Lower lobe of right lung (tissue), 2 donors: ENCODE results near the gene PRDM16. TPM values are rescaled to one million over a fixed set of nuclear protein-coding genes. Genes with fewer than 3 reads are reported as not detected.

Source experiments
- ATAC-seq, 2 donors: fragments of 200-7000 bp; cut with Tn5 transposase; one replicate each; pipeline ENCODE4 v1.9.1; 2020 to 2022; ENCODE audit warnings: mild to moderate bottlenecking in 2 of 2, moderate library complexity in 2 of 2
- DNase-seq: peaks from one replicate; pipeline ENCODE4 v3.0.0-alpha.2; 2020
- H3K27ac ChIP-seq: fragments of 200-600 bp; one replicate; pipeline ENCODE4 v1.8.0; 2022
- H3K27me3 ChIP-seq: fragments of 200-600 bp; one replicate; pipeline ENCODE4 v1.8.0; 2022; ENCODE audit warnings: low read depth
- H3K36me3 ChIP-seq: fragments of 200-600 bp; one replicate; pipeline ENCODE4 v1.8.0; 2022; ENCODE audit warnings: mild to moderate bottlenecking
- H3K4me1 ChIP-seq: fragments of 200-600 bp; one replicate; pipeline ENCODE4 v1.8.0; 2022
- H3K4me3 ChIP-seq: fragments of 200-600 bp; one replicate; pipeline ENCODE4 v1.8.0; 2022; ENCODE audit warnings: mild to moderate bottlenecking
- H3K9me3 ChIP-seq: fragments of 200-600 bp; one replicate; pipeline ENCODE4 v1.8.0; 2022
- intact Hi-C: fragments of 100-400 bp; cut with DNase I; formaldehyde crosslinking; loops from one replicate; pipeline ENCODE4 v1.11.0; 2022
- total RNA-seq: library from RNA; stranded (reverse); fragmentation: NEBNext Ultra II Directional; extraction: Animal tissue kit (Norgen Biotek cat#: 25700); gene quantifications from one replicate; pipeline ENCODE4 v1.2.1, GENCODE V29; 2021
- TF ChIP-seq, protein P1 (sequence below): fragments of 200-600 bp; IDR thresholded peaks from one replicate; pipeline ENCODE4 v1.8.0; 2022; ENCODE audit warnings: antibody characterized with exemption, mild to moderate bottlenecking
- donor health status: DM: no; HTN: yes; CAD: no; lungs with severe emphysema.

The PRDM16 gene
- total RNA-seq, 1 donor from 2014 or later: 19.2 TPM

DNA sequence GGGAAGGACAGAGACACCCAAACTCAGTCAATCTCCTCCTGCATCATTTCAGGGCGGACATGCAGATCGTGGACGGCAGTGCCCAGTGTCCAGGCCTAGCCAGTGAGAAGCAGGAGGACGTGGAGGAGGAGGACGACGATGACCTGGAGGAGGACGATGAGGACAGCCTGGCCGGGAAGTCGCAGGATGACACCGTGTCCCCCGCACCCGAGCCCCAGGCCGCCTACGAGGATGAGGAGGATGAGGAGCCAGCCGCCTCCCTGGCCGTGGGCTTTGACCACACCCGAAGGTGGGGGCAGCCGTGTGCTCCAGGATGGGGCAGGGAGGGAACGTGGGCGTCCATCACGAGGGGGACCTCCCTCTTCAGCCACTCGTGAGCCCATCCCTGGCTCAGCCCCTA lies 361.8 kb downstream of the PRDM16 start:
- DNase-seq: no peak
- H3K36me3 ChIP-seq: no peaks in the 10 kb centered on the region
- no peak overlapping the region for H3K27ac ChIP-seq
- H3K27me3 ChIP-seq: no peaks in the 10 kb centered on the region
- no peaks in the 10 kb centered on the region for H3K4me1 ChIP-seq
- H3K4me3 ChIP-seq: no peak overlapping the region
- TF ChIP-seq, protein P1, sequence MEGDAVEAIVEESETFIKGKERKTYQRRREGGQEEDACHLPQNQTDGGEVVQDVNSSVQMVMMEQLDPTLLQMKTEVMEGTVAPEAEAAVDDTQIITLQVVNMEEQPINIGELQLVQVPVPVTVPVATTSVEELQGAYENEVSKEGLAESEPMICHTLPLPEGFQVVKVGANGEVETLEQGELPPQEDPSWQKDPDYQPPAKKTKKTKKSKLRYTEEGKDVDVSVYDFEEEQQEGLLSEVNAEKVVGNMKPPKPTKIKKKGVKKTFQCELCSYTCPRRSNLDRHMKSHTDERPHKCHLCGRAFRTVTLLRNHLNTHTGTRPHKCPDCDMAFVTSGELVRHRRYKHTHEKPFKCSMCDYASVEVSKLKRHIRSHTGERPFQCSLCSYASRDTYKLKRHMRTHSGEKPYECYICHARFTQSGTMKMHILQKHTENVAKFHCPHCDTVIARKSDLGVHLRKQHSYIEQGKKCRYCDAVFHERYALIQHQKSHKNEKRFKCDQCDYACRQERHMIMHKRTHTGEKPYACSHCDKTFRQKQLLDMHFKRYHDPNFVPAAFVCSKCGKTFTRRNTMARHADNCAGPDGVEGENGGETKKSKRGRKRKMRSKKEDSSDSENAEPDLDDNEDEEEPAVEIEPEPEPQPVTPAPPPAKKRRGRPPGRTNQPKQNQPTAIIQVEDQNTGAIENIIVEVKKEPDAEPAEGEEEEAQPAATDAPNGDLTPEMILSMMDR: no peak
- intact Hi-C loops: no loop called here
- ATAC-seq: no peak
- H3K9me3 ChIP-seq: no peaks in the 10 kb centered on the region

DNA sequence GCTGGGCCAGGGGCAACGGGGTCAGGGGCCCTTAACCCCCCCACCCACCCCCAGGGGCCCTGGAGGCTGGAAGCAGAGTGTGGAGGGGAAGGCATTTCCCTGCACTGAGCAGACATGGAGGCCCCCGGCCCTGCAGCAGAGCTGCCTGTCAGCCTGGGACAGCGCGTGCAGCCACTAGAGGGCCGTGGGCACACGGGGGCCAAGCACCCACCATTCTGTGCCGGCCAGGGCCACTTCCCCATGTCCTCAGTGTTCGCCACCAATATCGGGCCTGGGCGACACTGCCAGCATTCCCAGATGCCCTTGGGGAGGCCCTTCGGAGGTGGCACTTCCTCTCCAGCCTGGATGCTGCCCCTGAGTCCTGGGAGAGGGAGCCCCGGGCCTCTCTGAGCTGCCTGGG lies 362.3 kb downstream of the PRDM16 start:
- DNase-seq (no peak), ATAC-seq (no peak)
- no peak overlapping the region for H3K27ac ChIP-seq
- H3K9me3 ChIP-seq: no peaks in the 10 kb centered on the region
- no peak overlapping the region for H3K4me3 ChIP-seq
- no peaks in the 10 kb centered on the region for H3K4me1 ChIP-seq
- H3K27me3 ChIP-seq: no peaks in the 10 kb centered on the region
- TF ChIP-seq, protein P1: no peak
- no peaks in the 10 kb centered on the region for H3K36me3 ChIP-seq
- intact Hi-C loops: no loop called here

- H3K4me1 ChIP-seq: no peaks in the 10 kb centered on the region
- DNase-seq (no peak), ATAC-seq (no peak)
- H3K4me3 ChIP-seq: no peak overlapping the region
- H3K27me3 ChIP-seq: no peaks in the 10 kb centered on the region
- H3K36me3 ChIP-seq: no peaks in the 10 kb centered on the region
- no peaks in the 10 kb centered on the region for H3K9me3 ChIP-seq
- intact Hi-C loops: no loop called here
- H3K27ac ChIP-seq: no peak overlapping the region
- TF ChIP-seq, protein P1: no peak
Measured at GRCh38 chr1:3431686-3432085, 362.7 kb downstream of the PRDM16 start.

- DNase-seq: peak; percentile 27
- TF ChIP-seq, protein P1: no peak
- Histone ChIP-seq H3K27ac (no peak overlapping the region), H3K4me3 (no peak overlapping the region), H3K9me3 (no peaks in the 10 kb centered on the region), H3K4me1 (no peaks in the 10 kb centered on the region), H3K36me3 (no peaks in the 10 kb centered on the region), H3K27me3 (no peaks in the 10 kb centered on the region)
- intact Hi-C loops: no loop called here
- ATAC-seq: no peak
Measured at GRCh38 chr1:3432306-3432705, 363.3 kb downstream of the PRDM16 start.

- no peak for ATAC-seq
- Histone ChIP-seq H3K4me3 (no peak overlapping the region), H3K36me3 (no peaks in the 10 kb centered on the region), H3K4me1 (no peaks in the 10 kb centered on the region), H3K27me3 (no peaks in the 10 kb centered on the region), H3K27ac (no peak overlapping the region), H3K9me3 (no peaks in the 10 kb centered on the region)
- TF ChIP-seq, protein P1: no peak
- intact Hi-C loops: no loop called here
- peak; percentile 30 for DNase-seq
Measured at GRCh38 chr1:3433076-3433475, 364.1 kb downstream of the PRDM16 start.
